Endothelial cell of umbilical vein (primary cell): ENCODE data around the gene COX5B. TPM values are rescaled to one million over a fixed set of nuclear protein-coding genes. Genes with fewer than 3 reads are reported as not detected.

ENCODE experiments used
- BruUV-seq: library from RNA; stranded (reverse); fragments of 400-500 nt; replicated peaks from 2 replicates; lab custom pipeline; 2021; lab: Mats Ljungman, UMichigan
- CTCF ChIA-PET: fragments of 300-600, 350-600 bp; sonication (Branson Sonifier 250); formaldehyde crosslinking; loops from one replicate; lab custom pipeline; 2021; ENCODE audit warnings: antibody characterized with exemption, inconsistent platforms; lab: Charles Lee
- POLR2A ChIA-PET: fragments of 300-600, 350-600 bp; sonication (Branson Sonifier 250); formaldehyde crosslinking; loops from one replicate; lab custom pipeline; 2021; ENCODE audit warnings: antibody characterized with exemption, inconsistent platforms; lab: Charles Lee
- DNase-seq: peaks from one replicate; pipeline ENCODE4 v3.0.0-alpha.2; 2011; ENCODE audit warnings: low read depth, low spot score
- FAIRE-seq: peaks from 2 replicates; lab custom pipeline; 2011; peaks lifted over from hg19 to GRCh38; lab: Jason Lieb, UNC
- H2AFZ ChIP-seq: 2 replicates; pipeline ENCODE4 v1.6.0; 2012; ENCODE audit warnings: low read depth, low read length, control low read depth, inconsistent platforms
- H3K27ac ChIP-seq: 2 replicates; pipeline ENCODE4 v1.5.1; 2011; ENCODE audit warnings: low read depth, mild to moderate bottlenecking, control low read depth, low read length, moderate library complexity; ENCODE audit not compliant: insufficient read depth
- H3K27me3 ChIP-seq, 2 experiments: 2 replicates each; pipeline versions ENCODE4 v1.6.0 to v1.6.1; 2011; ENCODE audit warnings: low read length in 2 of 2, mixed read lengths in 1 of 2; ENCODE audit not compliant: control insufficient read depth in 2 of 2, insufficient read depth in 2 of 2
- H3K36me3 ChIP-seq, 2 experiments: 2 replicates in 1 of 2; 3 replicates in 1 of 2; pipeline ENCODE4 v1.5.1; 2011; ENCODE audit warnings: low read length in 2 of 2, mild to moderate bottlenecking in 1 of 2, moderate library complexity in 1 of 2; ENCODE audit not compliant: control insufficient read depth in 2 of 2, insufficient read depth in 2 of 2; ENCODE audit errors: extremely low read depth in 1 of 2
- H3K4me1 ChIP-seq: 3 replicates; pipeline ENCODE4 v1.5.1; 2011; ENCODE audit warnings: mild to moderate bottlenecking, low read length; ENCODE audit not compliant: control insufficient read depth, insufficient read depth; ENCODE audit errors: extremely low read depth
- H3K4me2 ChIP-seq: 2 replicates; pipeline ENCODE4 v1.6.1; 2011; ENCODE audit warnings: low read length, control low read depth, mixed read lengths; ENCODE audit not compliant: insufficient read depth
- H3K4me3 ChIP-seq, 3 experiments: fragments of 200-600 bp in 1 of 3; sonication (generic), shearing (Covaris generic) in 1 of 3; replicated peaks in 1 of 3; 2 replicates each; pipeline ENCODE4 v1.5.1; 2011 to 2016; ENCODE audit warnings: control low read depth in 3 of 3, low read length in 3 of 3, mild to moderate bottlenecking in 2 of 3, inconsistent platforms in 1 of 3, low read depth in 1 of 3, moderate library complexity in 1 of 3; ENCODE audit not compliant: insufficient read depth in 1 of 3
- H3K79me2 ChIP-seq: 2 replicates; pipeline ENCODE4 v1.6.0; 2012; ENCODE audit warnings: low read length, inconsistent platforms; ENCODE audit not compliant: control insufficient read depth, insufficient read depth
- H3K9ac ChIP-seq: replicated peaks from 2 replicates; pipeline ENCODE3; 2011; ENCODE audit warnings: low read length, control low read depth; ENCODE audit not compliant: insufficient read depth; ENCODE audit errors: extremely low read depth
- H3K9me1 ChIP-seq: replicated peaks from 3 replicates; pipeline ENCODE4 v1.6.0; 2011; ENCODE audit warnings: mild to moderate bottlenecking, low read length; ENCODE audit not compliant: control insufficient read depth, insufficient read depth; ENCODE audit errors: extremely low read depth
- H3K9me3 ChIP-seq: replicated peaks from 2 replicates; pipeline ENCODE4 v1.5.1; 2012; ENCODE audit warnings: low read length, inconsistent platforms; ENCODE audit not compliant: control insufficient read depth, insufficient read depth
- H4K20me1 ChIP-seq: replicated peaks from 2 replicates; pipeline ENCODE3; 2011; ENCODE audit warnings: mild to moderate bottlenecking, low read length; ENCODE audit not compliant: control insufficient read depth, insufficient read depth; ENCODE audit errors: extremely low read depth
- CTCF ChIP-seq, 2 donors: IDR thresholded peaks; 1 replicate in 1 of 2; 2 replicates in 1 of 2; pipeline ENCODE4 v1.5.1; 2011; ENCODE audit warnings: low read length in 2 of 2, mild to moderate bottlenecking in 2 of 2, moderate library complexity in 2 of 2, control low read depth in 1 of 2, inconsistent platforms in 1 of 2, low read depth in 1 of 2; ENCODE audit not compliant: insufficient read depth in 1 of 2; ENCODE audit errors: extremely low read depth in 1 of 2
- EZH2 ChIP-seq: IDR thresholded peaks from 2 replicates; pipeline ENCODE4 v1.6.1; 2012; ENCODE audit warnings: borderline replicate concordance, low read depth, mild to moderate bottlenecking, moderate library complexity, low read length, inconsistent platforms; ENCODE audit not compliant: severe bottlenecking
- FOS ChIP-seq: IDR thresholded peaks from 2 replicates; pipeline ENCODE4 v1.6.1; 2011; ENCODE audit warnings: mild to moderate bottlenecking, low read length, moderate library complexity, borderline replicate concordance; ENCODE audit not compliant: insufficient read depth
- GATA2 ChIP-seq: IDR thresholded peaks from 2 replicates; pipeline ENCODE4 v1.7.0; 2011; ENCODE audit warnings: low read depth, mild to moderate bottlenecking, moderate library complexity, mixed read lengths, low read length; ENCODE audit not compliant: insufficient read length, insufficient read depth
- JUN ChIP-seq: IDR thresholded peaks from 2 replicates; pipeline ENCODE4 v1.6.1; 2011; ENCODE audit warnings: borderline replicate concordance, low read depth; ENCODE audit not compliant: insufficient read length, insufficient read depth
- MYC ChIP-seq: IDR thresholded peaks from one replicate; pipeline ENCODE4 v1.6.1; 2011; ENCODE audit warnings: mild to moderate bottlenecking, low read depth, low read length
- POLR2A ChIP-seq: IDR thresholded peaks from 2 replicates; pipeline ENCODE4 v1.6.1; 2012; ENCODE audit warnings: low read depth, mild to moderate bottlenecking, control low read depth, low read length
- POLR2AphosphoS5 ChIP-seq: IDR thresholded peaks from 2 replicates; pipeline ENCODE4 v1.6.1; 2012; ENCODE audit warnings: low read depth, mild to moderate bottlenecking, control low read depth, low read length, moderate library complexity; ENCODE audit not compliant: insufficient read depth
- dilution Hi-C: fragments of 300-500 bp; cut with MboI; formaldehyde crosslinking; loops from one replicate; pipeline ENCODE4 v1.15.0; 2019; ENCODE audit warnings: low sequenced_read_pairs; ENCODE audit not compliant: extremely low pct_ligation_motif_present
- intact Hi-C: fragments of 100-400 bp; cut with micrococcal nuclease; formaldehyde crosslinking; loops from one replicate; pipeline ENCODE4 v1.10.0; 2022
- polyA plus RNA-seq, 4 experiments: library from polyadenylated mRNA; depleted of rRNA in 3 of 4; stranded (reverse) in 3 of 4; unstranded in 1 of 4; fragments of >200 nt; gene quantifications; 2 replicates each; pipeline versions ENCODE4 v1.2.1 to v1.2.3, GENCODE V29; 2011 to 2012; ENCODE audit warnings: missing spikeins in 1 of 4
- total RNA-seq: library from RNA; stranded (reverse); gene quantifications from 2 replicates; pipeline ENCODE4 v1.2.3, GENCODE V29; 2021
- TF ChIP-seq, protein P1 (sequence below): IDR thresholded peaks from 2 replicates; pipeline ENCODE4 v1.6.1; 2011; ENCODE audit not compliant: insufficient read depth, insufficient read length

COX5B gene
- total and polyA plus RNA-seq, 2 donors (not counting 3 experiments of a cell fraction or from before 2014, with no cell fraction given), result 167 to 329 TPM

DNA sequence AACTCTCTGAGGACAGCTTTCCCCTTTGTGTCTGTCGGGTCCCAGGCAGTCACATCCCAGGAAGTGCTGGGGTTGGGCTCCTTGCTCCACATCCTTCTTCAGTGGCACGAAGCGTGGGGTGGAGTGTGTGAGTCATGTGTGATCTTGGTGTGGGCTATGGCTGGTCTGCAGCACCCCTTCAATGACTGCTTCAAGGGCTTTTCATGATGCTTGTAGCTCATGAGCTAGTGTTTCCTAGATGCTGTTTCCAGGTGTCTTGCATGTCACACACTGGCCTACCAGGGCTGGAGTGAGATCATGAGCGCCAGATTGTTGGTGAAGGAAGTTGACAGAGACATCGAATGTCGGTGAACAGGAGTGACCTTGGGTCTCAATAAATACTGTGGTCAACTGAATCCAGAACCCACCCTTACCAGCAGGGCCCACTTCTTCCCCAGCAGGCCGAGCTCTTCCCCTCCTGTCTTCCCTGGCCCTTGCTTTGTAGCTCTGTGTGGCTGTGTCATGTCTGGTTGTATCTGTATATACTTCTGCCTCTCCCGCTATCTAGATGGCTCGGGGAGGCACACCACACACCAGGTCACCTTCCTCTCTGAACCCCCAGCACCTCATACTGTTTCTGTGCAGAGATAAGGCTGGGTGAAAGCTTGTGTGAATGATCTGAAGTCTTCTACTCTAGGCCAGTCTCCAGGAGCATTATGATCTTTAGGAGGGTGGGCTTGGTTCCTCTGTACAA, 27.5 kb downstream of the COX5B start:
- Histone ChIP-seq H3K27me3 (no peaks in the 10 kb centered on the region), H4K20me1 (no peaks in the 10 kb centered on the region), H3K36me3 (no peaks in the 10 kb centered on the region), H3K79me2 (no peaks in the 10 kb centered on the region), H3K27ac (no peak overlapping the region), H3K4me2 (no peak overlapping the region), H3K9me1 (no peaks in the 10 kb centered on the region), H3K4me1 (peaks cover 17% of the 10 kb centered on the region), H2AFZ (no peak overlapping the region), H3K9ac (no peak overlapping the region), H3K9me3 (no peaks in the 10 kb centered on the region), H3K4me3 (no peak overlapping the region)
- ChIA-PET POLR2A (no interaction called here), CTCF (interaction anchor here (1.5 kb wide), 2 partner anchors 9 to 27 kb away, joined by 4 to 8 read pairs; partner anchors contain the start of gene ACTR1B)
- FAIRE-seq (no peak), DNase-seq (no peak)
- dilution Hi-C loops, result no loop called here
- TF ChIP-seq CTCF (IDR thresholded peaks at IDR 0.05; ENCODE audit: extremely low read depth in 1 of 2, insufficient read depth in 1 of 2, low read depth in 1 of 2, low read length in 2 of 2) (no peak), MYC (no peak), GATA2 (no peak), POLR2A (no peak), POLR2AphosphoS5 (no peak), EZH2 (no peak), FOS (no peak), JUN (no peak)
- TF ChIP-seq, protein P1, sequence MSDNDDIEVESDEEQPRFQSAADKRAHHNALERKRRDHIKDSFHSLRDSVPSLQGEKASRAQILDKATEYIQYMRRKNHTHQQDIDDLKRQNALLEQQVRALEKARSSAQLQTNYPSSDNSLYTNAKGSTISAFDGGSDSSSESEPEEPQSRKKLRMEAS, result no peak
- BruUV-seq, result no TSS peak
- intact Hi-C loops, result no loop called here
